Endodermal cell (in vitro differentiated cells): Measurements from ENCODE around the gene NRXN3. TPM values are rescaled to one million over a fixed set of nuclear protein-coding genes. Genes with fewer than 3 reads are reported as not detected.
A peak's percentile ranks its signal among the peaks of the same experiment; 100 is the strongest.

Experiments
- DNase-seq: peaks from one replicate; pipeline ENCODE4 v3.0.0-alpha.2; 2017
- H3K27ac ChIP-seq: 2 replicates; pipeline ENCODE4 v1.5.1; 2013; ENCODE audit warnings: mild to moderate bottlenecking, low read depth, low read length, moderate library complexity
- H3K27me3 ChIP-seq: 2 replicates; pipeline ENCODE4 v1.6.1; 2013; ENCODE audit warnings: mild to moderate bottlenecking, low read length, moderate library complexity; ENCODE audit not compliant: insufficient read depth, control insufficient read depth, poor library complexity, severe bottlenecking
- H3K36me3 ChIP-seq: 2 replicates; pipeline ENCODE4 v1.7.0; 2013; ENCODE audit warnings: mild to moderate bottlenecking, low read length, moderate library complexity; ENCODE audit not compliant: control insufficient read depth, insufficient read depth
- H3K4me1 ChIP-seq: one replicate; pipeline ENCODE4 v1.7.0; 2013; ENCODE audit warnings: low read length; ENCODE audit not compliant: control insufficient read depth, insufficient read depth
- H3K4me3 ChIP-seq: 2 replicates; pipeline ENCODE4 v1.5.1; 2013; ENCODE audit warnings: mild to moderate bottlenecking, low read length, moderate library complexity
- H3K9ac ChIP-seq: 2 replicates; pipeline ENCODE4 v1.6.1; 2013; ENCODE audit warnings: mild to moderate bottlenecking, low read length, moderate library complexity; ENCODE audit not compliant: poor library complexity, severe bottlenecking; ENCODE audit errors: extremely low read depth
- H3K9me3 ChIP-seq: 2 replicates; pipeline ENCODE4 v1.6.1; 2013; ENCODE audit warnings: mild to moderate bottlenecking, low read length, moderate library complexity; ENCODE audit not compliant: control insufficient read depth
- H3K27ac Mint-ChIP-seq: 2 replicates; pipeline ENCODE4 v1.8.0; 2020; ENCODE audit warnings: mixed read lengths
- H3K27me3 Mint-ChIP-seq: 2 replicates; pipeline ENCODE4 v1.8.0; 2021; ENCODE audit warnings: mild to moderate bottlenecking, mixed read lengths; ENCODE audit not compliant: insufficient read depth
- H3K36me3 Mint-ChIP-seq: 2 replicates; pipeline ENCODE4 v1.8.0; 2020; ENCODE audit warnings: low read depth, mixed read lengths
- H3K4me1 Mint-ChIP-seq: 2 replicates; pipeline ENCODE4 v1.8.0; 2020; ENCODE audit warnings: mixed read lengths
- H3K4me3 Mint-ChIP-seq: 2 replicates; pipeline ENCODE4 v1.8.0; 2020; ENCODE audit warnings: mild to moderate bottlenecking, moderate library complexity, mixed read lengths
- H3K9me3 Mint-ChIP-seq: 2 replicates; pipeline ENCODE4 v1.8.0; 2020; ENCODE audit warnings: mild to moderate bottlenecking, mixed read lengths
- CTCF ChIP-seq: fragments of 200-600 bp; sonication (generic); conservative IDR thresholded peaks from 2 replicates; pipeline ENCODE4 v1.5.0; 2021; ENCODE audit warnings: antibody characterized with exemption, mild to moderate bottlenecking
- WGBS, 2 experiments: methylation state at CpG; one replicate each; pipeline versions ENCODE4 v1.1.5 to v1.1.7; 2013; ENCODE audit warnings: missing lambda C conversion rate in 2 of 2, mixed read lengths in 1 of 2; ENCODE audit not compliant: insufficient coverage in 1 of 2, insufficient read length in 1 of 2; 5-methylcytosine and 5-hydroxymethylcytosine counted together
- total RNA-seq, 2 donors: library from RNA; stranded (reverse); fragmentation: NEBNext Ultra II Directional in 1 of 2; extraction: Animal tissue kit (Norgen Biotek cat#: 25700) in 1 of 2; gene quantifications; 2 replicates in 1 of 2; 3 replicates in 1 of 2; pipeline ENCODE4 v1.2.1, GENCODE V29; 2021

Gene NRXN3
- total RNA-seq, 2 donors from 2014 or later = 20.9 to 21.4 TPM

GRCh38 chr14:78835909-78836308 is 665.7 kb downstream of the NRXN3 start:
- Histone ChIP-seq H3K27me3 (no peaks in the 10 kb centered on the region), H3K9me3 (no peaks in the 10 kb centered on the region), H3K4me1 (no peaks in the 10 kb centered on the region), H3K36me3 (no peaks in the 10 kb centered on the region), H3K4me3 (no peak overlapping the region), H3K9ac (no peak overlapping the region), H3K27ac (no peak overlapping the region)
- Mint-ChIP-seq H3K4me1 (peaks cover 3% of the 10 kb centered on the region), H3K4me3 (no peak overlapping the region), H3K27me3 (peaks cover 12% of the 10 kb centered on the region), H3K27ac (no peak overlapping the region), H3K9me3 (no peaks in the 10 kb centered on the region), H3K36me3 (no peaks in the 10 kb centered on the region)
- no peak for TF ChIP-seq CTCF
- no peak for DNase-seq
- WGBS, 2 experiments = 89% methylated on average over 1 of the region's 1 CpG; no CpG with 5 or more reads in 1 of the 2 experiments

GRCh38 chr14:78836777-78837176 is 666.6 kb downstream of the NRXN3 start:
- H3K4me3 ChIP-seq = no peak overlapping the region
- peak; percentile 93 for DNase-seq
- H3K27ac ChIP-seq = no peak overlapping the region
- WGBS, 2 experiments = 53 to 75% methylated on average over 1 to 2 of the region's 4 CpGs
- Mint-ChIP-seq H3K36me3 (no peaks in the 10 kb centered on the region), H3K4me1 (peaks cover 3% of the 10 kb centered on the region), H3K4me3 (no peak overlapping the region), H3K9me3 (no peaks in the 10 kb centered on the region), H3K27me3 (peaks cover 12% of the 10 kb centered on the region), H3K27ac (no peak overlapping the region)
- no peaks in the 10 kb centered on the region for H3K9me3 ChIP-seq
- H3K27me3 ChIP-seq = no peaks in the 10 kb centered on the region
- H3K36me3 ChIP-seq = no peaks in the 10 kb centered on the region
- TF ChIP-seq CTCF = peak; percentile 90
- no peaks in the 10 kb centered on the region for H3K4me1 ChIP-seq
- no peak overlapping the region for H3K9ac ChIP-seq

- no peaks in the 10 kb centered on the region for H3K36me3 Mint-ChIP-seq
- TF ChIP-seq CTCF = no peak
- H3K4me1 ChIP-seq = no peaks in the 10 kb centered on the region
- no peak overlapping the region for H3K4me3 ChIP-seq
- peaks cover 8% of the 10 kb centered on the region for H3K9me3 ChIP-seq
- H3K9me3 Mint-ChIP-seq = peaks cover 18% of the 10 kb centered on the region
- no peak overlapping the region for H3K27ac Mint-ChIP-seq
- H3K36me3 ChIP-seq = no peaks in the 10 kb centered on the region
- H3K4me3 Mint-ChIP-seq = no peak overlapping the region
- no peak overlapping the region for H3K9ac ChIP-seq
- peaks cover 3% of the 10 kb centered on the region for H3K4me1 Mint-ChIP-seq
- H3K27ac ChIP-seq = no peak overlapping the region
- H3K27me3 Mint-ChIP-seq = peaks cover 12% of the 10 kb centered on the region
- 90 to 93% methylated on average over 1 to 2 of the region's 2 CpGs for WGBS, 2 experiments
- no peak for DNase-seq
- H3K27me3 ChIP-seq = no peaks in the 10 kb centered on the region
Measured at GRCh38 chr14:78838959-78839358, 668.8 kb downstream of the NRXN3 start.
